GM12878 (cell line): ENCODE measurements around the gene FAM227A. TPM values are rescaled to one million over a fixed set of nuclear protein-coding genes. Genes with fewer than 3 reads are reported as not detected.
A peak's percentile ranks its signal among the peaks of the same experiment; 100 is the strongest.
"Not testable (repeated sequence)": the region's sequence is repeated elsewhere in the genome, so short reads cannot be mapped to it uniquely, and the experiment has no call there.

Experiments
- ATAC-seq: fragments of 200-7000 bp; cut with Tn5 transposase; 3 replicates; pipeline ENCODE4 v1.9.1; 2020; ENCODE audit warnings: mild to moderate bottlenecking, moderate library complexity
- BruUV-seq: library from RNA; stranded (reverse); fragments of 400-500 nt; replicated peaks from 2 replicates; lab custom pipeline; 2021; lab: Mats Ljungman, UMichigan
- CTCF ChIA-PET: fragments of 300-600 bp; sonication (Branson Sonifier 250); formaldehyde crosslinking; extraction: SDS; loops from one replicate; lab custom pipeline; 2021; ENCODE audit warnings: inconsistent platforms; lab: Yijun Ruan, JAX
- POLR2A ChIA-PET: fragments of 350-600 bp; formaldehyde crosslinking; extraction: SDS; loops from one replicate; lab custom pipeline; 2021; ENCODE audit warnings: inconsistent platforms; lab: Charles Lee
- RAD21 ChIA-PET: fragments of 300-600 bp; sonication (Branson Sonifier 250); formaldehyde crosslinking; loops from one replicate; lab custom pipeline; 2023; ENCODE audit warnings: antibody characterized with exemption; ENCODE audit not compliant: unreplicated experiment; lab: Charles Lee
- SMC1A ChIA-PET: fragments of 300-600 bp; sonication (Branson Sonifier 250); formaldehyde crosslinking; loops from one replicate; lab custom pipeline; 2023; ENCODE audit not compliant: unreplicated experiment, uncharacterized antibody; lab: Charles Lee
- DNase-seq: peaks from one replicate; pipeline ENCODE4 v3.0.0-alpha.2; 2011; ENCODE audit warnings: low read depth, low spot score
- FAIRE-seq: peaks from 3 replicates; lab custom pipeline; 2011; peaks lifted over from hg19 to GRCh38; lab: Jason Lieb, UNC
- H2AFZ ChIP-seq: 2 replicates; pipeline ENCODE4 v1.6.0; 2011; ENCODE audit warnings: low read depth, low read length, control low read depth; ENCODE audit not compliant: control insufficient read depth
- H3K27ac ChIP-seq: 2 replicates; pipeline ENCODE4 v1.5.1; 2011; ENCODE audit warnings: control low read depth; ENCODE audit not compliant: control insufficient read depth, insufficient read depth
- H3K27me3 ChIP-seq, 2 experiments: replicated peaks in 1 of 2; 2 replicates each; pipeline versions ENCODE4 v1.6.0 to v1.6.1; 2011; ENCODE audit warnings: low read length in 1 of 2; ENCODE audit not compliant: control insufficient read depth in 2 of 2, insufficient read depth in 2 of 2
- H3K36me3 ChIP-seq, 2 experiments: 2 replicates each; pipeline ENCODE4 v1.5.1; 2011; ENCODE audit warnings: low read length in 1 of 2; ENCODE audit not compliant: control insufficient read depth in 2 of 2, insufficient read depth in 2 of 2
- H3K4me1 ChIP-seq: 2 replicates; pipeline ENCODE4 v1.6.1; 2011; ENCODE audit warnings: mild to moderate bottlenecking, low read length, moderate library complexity, mixed read lengths; ENCODE audit not compliant: control insufficient read depth, insufficient read depth
- H3K4me2 ChIP-seq: 2 replicates; pipeline ENCODE4 v1.6.0; 2011; ENCODE audit warnings: control low read depth; ENCODE audit not compliant: control insufficient read depth, insufficient read depth
- H3K4me3 ChIP-seq: fragments of 200-600 bp; sonication (generic); 2 replicates; pipeline ENCODE4 v1.5.1; 2016
- H3K79me2 ChIP-seq: 2 replicates; pipeline ENCODE4 v1.6.0; 2011; ENCODE audit warnings: low read length; ENCODE audit not compliant: control insufficient read depth, insufficient read depth
- H3K9ac ChIP-seq: 2 replicates; pipeline ENCODE4 v1.8.0; 2011; ENCODE audit warnings: low read length, control low read depth, mixed read lengths; ENCODE audit not compliant: control insufficient read depth, insufficient read depth
- H3K9me3 ChIP-seq: replicated peaks from 3 replicates; pipeline ENCODE4 v1.5.1; 2011; ENCODE audit warnings: mild to moderate bottlenecking, low read length; ENCODE audit not compliant: control insufficient read depth, insufficient read depth
- H4K20me1 ChIP-seq: 2 replicates; pipeline ENCODE4 v1.6.0; 2011; ENCODE audit not compliant: control insufficient read depth, insufficient read depth
- BACH1 ChIP-seq: fragments of 450-650 bp; IDR thresholded peaks from 2 replicates; pipeline ENCODE4 v1.6.1; 2017; ENCODE audit warnings: mild to moderate bottlenecking, borderline replicate concordance
- CHD2 ChIP-seq: IDR thresholded peaks from 2 replicates; pipeline ENCODE4 v1.6.1; 2011; ENCODE audit warnings: low read depth, low read length, improper control_type of control experiment, borderline replicate concordance
- CREB1 ChIP-seq: IDR thresholded peaks from 2 replicates; pipeline ENCODE4 v1.6.1; 2012; ENCODE audit warnings: low read depth, mild to moderate bottlenecking, inconsistent platforms
- CREM ChIP-seq: IDR thresholded peaks from 2 replicates; pipeline ENCODE4 v1.6.1; 2014; ENCODE audit warnings: antibody characterized with exemption, low read depth
- JUNB ChIP-seq: IDR thresholded peaks from 2 replicates; pipeline ENCODE4 v1.6.1; 2016; ENCODE audit warnings: antibody characterized with exemption, mild to moderate bottlenecking
- MEF2B ChIP-seq: fragments of 450-650 bp; IDR thresholded peaks from 2 replicates; pipeline ENCODE4 v1.6.1; 2018; ENCODE audit warnings: mild to moderate bottlenecking, moderate library complexity; ENCODE audit not compliant: partially characterized antibody, poor library complexity, severe bottlenecking
- NR2C1 ChIP-seq: fragments of 450-650 bp; IDR thresholded peaks from 2 replicates; pipeline ENCODE4 v1.6.1; 2017; ENCODE audit warnings: antibody characterized with exemption, mild to moderate bottlenecking, moderate library complexity
- whole genome bisulfite sequencing: methylation state at CpG from one replicate; pipeline ENCODE4 v1.1.6; 2016; ENCODE audit warnings: low lambda C conversion rate; ENCODE audit not compliant: insufficient replicate concordance, insufficient coverage; ENCODE audit errors: missing lambda C conversion rate; 5-methylcytosine and 5-hydroxymethylcytosine counted together
- in situ Hi-C: fragments of 300-500 bp; cut with MboI; formaldehyde crosslinking; loops from 9 replicates; pipeline ENCODE4 v1.14.3; 2018; ENCODE audit warnings: mixed read lengths
- intact Hi-C: fragments of 100-400 bp; cut with micrococcal nuclease; formaldehyde crosslinking; loops from one replicate; pipeline ENCODE4 v1.14.2; 2022; ENCODE audit not compliant: unreplicated experiment
- polyA plus RNA-seq, 11 experiments: library from polyadenylated mRNA; depleted of rRNA in 4 of 11; unstranded in 6 of 11; stranded (reverse) in 5 of 11; fragments of >200 nt; fragmentation: Nextera tagmentation in 4 of 11; fragmentation: Illumina TruSeq in 1 of 11; extraction: Ambion mirVana in 4 of 11; extraction: Trizol in 1 of 11; gene quantifications; 1 replicate in 1 of 11; 2 replicates in 10 of 11; pipeline versions ENCODE4 v1.2.1 to v1.2.3, GENCODE V29; 2011 to 2016; ENCODE audit warnings: inconsistent platforms in 2 of 11, missing spikeins in 2 of 11, low read depth in 1 of 11
- total RNA-seq, 4 experiments: library from RNA; depleted of rRNA in 3 of 4; stranded (reverse); fragments of >200 nt in 3 of 4; fragmentation: Illumina TruSeq in 1 of 4; extraction: Trizol in 1 of 4; gene quantifications; 2 replicates each; pipeline versions ENCODE4 v1.2.1 to v1.2.3, GENCODE V29; 2013 to 2021
- TF ChIP-seq, protein P1 (sequence below): IDR thresholded peaks from 2 replicates; pipeline ENCODE4 v1.6.1; 2012; ENCODE audit warnings: low read length, inconsistent platforms
- TF ChIP-seq, protein P2 (sequence below): fragments of 450-650 bp; conservative IDR thresholded peaks from 2 replicates; pipeline ENCODE4 v1.6.1; 2017; ENCODE audit warnings: mild to moderate bottlenecking, moderate library complexity

FAM227A gene
- total and polyA plus RNA-seq, 10 of the 15 experiments (the other 5 are each of a cell fraction or from before 2014, with no cell fraction given): 0.02 to 0.59 (median 0.25) TPM

DNA sequence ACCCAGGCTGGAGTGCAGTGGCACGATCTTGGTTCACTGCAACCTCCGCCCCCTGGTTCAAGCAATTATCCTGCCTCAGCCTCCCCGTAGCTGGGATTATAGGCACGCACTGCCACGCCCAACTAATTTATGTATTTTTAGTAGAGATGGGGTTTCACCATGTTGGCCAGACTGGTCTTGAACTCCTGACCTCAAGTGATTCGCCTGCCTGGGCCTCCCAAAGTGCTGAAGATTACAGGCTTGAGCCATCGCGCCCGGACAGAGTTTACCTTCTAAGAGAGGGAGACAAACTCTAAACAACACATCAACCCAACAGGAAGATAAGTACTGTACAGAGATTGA, 41.2 kb downstream of the FAM227A start:
- H3K79me2 ChIP-seq, intact Hi-C loops, H3K4me1 ChIP-seq, H3K36me3 ChIP-seq, H3K4me2 ChIP-seq, SMC1A ChIA-PET, BruUV-seq, H3K9ac ChIP-seq, ATAC-seq, DNase-seq, CTCF ChIA-PET, H3K27me3 ChIP-seq, RAD21 ChIA-PET, in situ Hi-C loops, H3K9me3 ChIP-seq, POLR2A ChIA-PET, H4K20me1 ChIP-seq, H2AFZ ChIP-seq, H3K4me3 ChIP-seq, H3K27ac ChIP-seq, FAIRE-seq: not testable (repeated sequence)
- 44% methylated on average over 9 of the region's 9 CpGs for WGBS

DNA sequence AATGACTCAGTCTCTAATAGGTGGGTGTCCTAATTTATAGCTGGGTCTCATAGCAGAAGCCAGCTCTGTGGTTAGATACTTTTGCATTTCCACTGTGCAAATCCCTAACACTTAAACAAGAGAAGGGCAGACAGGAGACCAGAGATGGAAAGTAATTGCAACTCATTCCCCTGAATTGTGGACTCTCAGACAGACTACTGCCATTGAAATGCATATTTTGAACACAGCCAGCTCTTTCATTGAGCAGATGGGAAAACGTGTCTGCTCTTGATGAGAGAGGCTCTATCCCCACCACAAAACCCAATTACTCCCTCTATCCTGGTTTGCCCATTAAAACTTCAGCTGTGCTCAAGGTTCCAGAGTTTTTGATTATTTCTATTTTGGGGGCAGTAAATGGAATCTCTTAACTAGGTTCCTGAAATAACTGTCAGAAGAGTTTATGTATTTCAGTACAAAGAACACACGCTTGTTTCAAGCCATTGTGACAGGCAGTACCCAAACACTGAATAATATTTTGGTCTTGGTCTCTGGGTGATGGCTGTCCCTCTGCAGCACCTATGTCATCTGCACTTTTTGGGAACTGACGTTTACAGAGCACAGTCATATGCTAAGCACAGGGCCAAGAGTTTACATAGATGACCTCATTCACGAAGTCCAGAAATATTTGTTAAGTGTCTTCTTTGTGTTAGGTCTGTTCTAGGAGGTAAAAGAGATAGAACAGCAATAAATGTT, 41.7 kb downstream of the FAM227A start:
- H3K36me3 ChIP-seq: no peaks in the 10 kb centered on the region
- no peak for FAIRE-seq
- peak; percentile 55 for ATAC-seq
- no peak overlapping the region for H3K9ac ChIP-seq
- 7% methylated on average over 4 of the region's 4 CpGs for WGBS
- no peak overlapping the region for H3K27ac ChIP-seq
- H3K27me3 ChIP-seq: no peaks in the 10 kb centered on the region
- ChIA-PET SMC1A (interaction anchor here (1.7 kb wide), 1 partner anchor 56 kb away, joined by 3 read pairs; no protein-coding TSS in a partner anchor), CTCF (no interaction called here), RAD21 (no interaction called here), POLR2A (no interaction called here)
- no peak overlapping the region for H3K4me2 ChIP-seq
- BruUV-seq: no TSS peak
- DNase-seq: no peak
- no peaks in the 10 kb centered on the region for H3K4me1 ChIP-seq
- H3K4me3 ChIP-seq: no peak overlapping the region
- no peaks in the 10 kb centered on the region for H3K9me3 ChIP-seq
- H4K20me1 ChIP-seq: no peaks in the 10 kb centered on the region
- H3K79me2 ChIP-seq: no peaks in the 10 kb centered on the region
- H2AFZ ChIP-seq: no peak overlapping the region
- TF ChIP-seq NR2C1 (no peak), CHD2 (no peak), BACH1 (no peak), JUNB (peak; percentile 56), MEF2B (no peak), CREB1 (peak; percentile 66), CREM (peak; percentile 41; the same call in 1 of the 2 replicates)
- TF ChIP-seq, protein P1, sequence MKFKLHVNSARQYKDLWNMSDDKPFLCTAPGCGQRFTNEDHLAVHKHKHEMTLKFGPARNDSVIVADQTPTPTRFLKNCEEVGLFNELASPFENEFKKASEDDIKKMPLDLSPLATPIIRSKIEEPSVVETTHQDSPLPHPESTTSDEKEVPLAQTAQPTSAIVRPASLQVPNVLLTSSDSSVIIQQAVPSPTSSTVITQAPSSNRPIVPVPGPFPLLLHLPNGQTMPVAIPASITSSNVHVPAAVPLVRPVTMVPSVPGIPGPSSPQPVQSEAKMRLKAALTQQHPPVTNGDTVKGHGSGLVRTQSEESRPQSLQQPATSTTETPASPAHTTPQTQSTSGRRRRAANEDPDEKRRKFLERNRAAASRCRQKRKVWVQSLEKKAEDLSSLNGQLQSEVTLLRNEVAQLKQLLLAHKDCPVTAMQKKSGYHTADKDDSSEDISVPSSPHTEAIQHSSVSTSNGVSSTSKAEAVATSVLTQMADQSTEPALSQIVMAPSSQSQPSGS: 0 out of 2 replicates have a peak, but pooled peaks have one; percentile 30
- TF ChIP-seq, protein P2, sequence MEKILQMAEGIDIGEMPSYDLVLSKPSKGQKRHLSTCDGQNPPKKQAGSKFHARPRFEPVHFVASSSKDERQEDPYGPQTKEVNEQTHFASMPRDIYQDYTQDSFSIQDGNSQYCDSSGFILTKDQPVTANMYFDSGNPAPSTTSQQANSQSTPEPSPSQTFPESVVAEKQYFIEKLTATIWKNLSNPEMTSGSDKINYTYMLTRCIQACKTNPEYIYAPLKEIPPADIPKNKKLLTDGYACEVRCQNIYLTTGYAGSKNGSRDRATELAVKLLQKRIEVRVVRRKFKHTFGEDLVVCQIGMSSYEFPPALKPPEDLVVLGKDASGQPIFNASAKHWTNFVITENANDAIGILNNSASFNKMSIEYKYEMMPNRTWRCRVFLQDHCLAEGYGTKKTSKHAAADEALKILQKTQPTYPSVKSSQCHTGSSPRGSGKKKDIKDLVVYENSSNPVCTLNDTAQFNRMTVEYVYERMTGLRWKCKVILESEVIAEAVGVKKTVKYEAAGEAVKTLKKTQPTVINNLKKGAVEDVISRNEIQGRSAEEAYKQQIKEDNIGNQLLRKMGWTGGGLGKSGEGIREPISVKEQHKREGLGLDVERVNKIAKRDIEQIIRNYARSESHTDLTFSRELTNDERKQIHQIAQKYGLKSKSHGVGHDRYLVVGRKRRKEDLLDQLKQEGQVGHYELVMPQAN: no peak
- in situ Hi-C loops: no loop called here
- intact Hi-C loops: no loop called here
